Thymus (tissue), 11 donors: ENCODE results near the gene CSF1. TPM values are rescaled to one million over a fixed set of nuclear protein-coding genes. Genes with fewer than 3 reads are reported as not detected.

ENCODE experiments used
- DNase-seq, 9 donors: peaks; one replicate each; pipeline ENCODE4 v3.0.0-alpha.2; 2013; ENCODE audit warnings: low spot score in 9 of 9, low read depth in 6 of 9, missing footprints in 1 of 9
- H3K27ac ChIP-seq, 2 donors: one replicate each; pipeline ENCODE4 v1.5.1; 2013; ENCODE audit warnings: control low read depth in 1 of 2, low read depth in 1 of 2, low read length in 1 of 2, mild to moderate bottlenecking in 1 of 2, moderate library complexity in 1 of 2
- H3K27me3 ChIP-seq, 2 donors: one replicate each; pipeline ENCODE4 v1.5.1; 2013; ENCODE audit warnings: low read length in 1 of 2; ENCODE audit not compliant: control insufficient read depth in 2 of 2, insufficient read depth in 1 of 2
- H3K36me3 ChIP-seq, 2 donors: one replicate each; pipeline ENCODE4 v1.5.1; 2013; ENCODE audit warnings: low read length in 1 of 2, mild to moderate bottlenecking in 1 of 2, moderate library complexity in 1 of 2; ENCODE audit not compliant: control insufficient read depth in 2 of 2, insufficient read depth in 2 of 2
- H3K4me1 ChIP-seq, 2 donors: one replicate each; pipeline ENCODE4 v1.5.1; 2013; ENCODE audit warnings: low read length in 2 of 2; ENCODE audit not compliant: control insufficient read depth in 2 of 2, insufficient read depth in 2 of 2
- H3K4me3 ChIP-seq, 2 donors: one replicate each; pipeline ENCODE4 v1.5.1; 2013; ENCODE audit warnings: low read length in 2 of 2, control low read depth in 1 of 2, mild to moderate bottlenecking in 1 of 2
- H3K9me3 ChIP-seq, 2 donors: one replicate each; pipeline ENCODE4 v1.5.1; 2013; ENCODE audit warnings: low read length in 1 of 2, mild to moderate bottlenecking in 1 of 2; ENCODE audit not compliant: control insufficient read depth in 2 of 2, insufficient read depth in 1 of 2
- WGBS: extraction: QIAGEN DNeasy Blood & Tissue Kit; methylation state at CpG from one replicate; pipeline ENCODE4 v1.1.7; 2013; 5-methylcytosine and 5-hydroxymethylcytosine counted together
- polyA plus RNA-seq: library from polyadenylated mRNA; stranded (reverse); fragments of 200-250 nt; gene quantifications from one replicate; pipeline ENCODE4 v1.2.3, GENCODE V29; 2013
- total RNA-seq: library from RNA; stranded (reverse); fragments of 120-200 nt; gene quantifications from one replicate; pipeline ENCODE4 v1.2.4, GENCODE V29; 2013
- donor health status: healthy.

CSF1 gene
- total and polyA plus RNA-seq, 2 donors: 5.6 to 11.1 TPM

GRCh38 chr1:109880971-109881894 is 29.4 kb upstream of the CSF1 start:
- DNase-seq: no peak
- Histone ChIP-seq H3K36me3 (no peaks in the 10 kb centered on the region), H3K9me3 (no peaks in the 10 kb centered on the region), H3K4me1 (peaks cover 0 to 31% of the 10 kb centered on the region in 2 donors), H3K4me3 (no peak overlapping the region), H3K27me3 (no peaks in the 10 kb centered on the region), H3K27ac (no peak overlapping the region)
- WGBS: 91% methylated on average over 20 of the region's 20 CpGs

DNA sequence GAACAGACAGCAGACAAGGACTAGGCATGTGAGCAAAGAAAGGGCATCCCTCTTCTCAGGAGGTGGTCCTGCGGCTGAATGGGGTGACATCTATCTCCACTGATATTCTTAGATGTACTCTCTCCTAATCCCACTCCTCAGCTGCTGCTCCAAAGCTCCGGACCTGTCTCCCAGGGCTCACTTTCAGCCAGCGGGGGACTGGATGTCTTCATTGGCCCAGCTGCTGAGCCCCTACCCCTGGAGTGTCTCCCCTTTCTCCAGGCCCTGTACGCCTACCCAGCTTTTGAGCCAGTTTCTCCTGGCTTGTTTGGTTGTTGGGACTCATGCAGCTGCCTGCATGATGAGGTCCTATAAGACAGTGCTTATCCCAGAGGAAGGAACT is 28.8 kb upstream of the CSF1 start:
- H3K4me1 ChIP-seq: peaks cover 0 to 29% of the 10 kb centered on the region in 2 donors
- no peaks in the 10 kb centered on the region for H3K9me3 ChIP-seq
- H3K27me3 ChIP-seq: no peaks in the 10 kb centered on the region
- 97% methylated on average over 4 of the region's 4 CpGs for WGBS
- DNase-seq: no peak
- H3K4me3 ChIP-seq: no peak overlapping the region
- no peaks in the 10 kb centered on the region for H3K36me3 ChIP-seq
- no peak overlapping the region for H3K27ac ChIP-seq

- no peak overlapping the region for H3K4me3 ChIP-seq
- WGBS: 94% methylated on average over 15 of the region's 15 CpGs
- H3K4me1 ChIP-seq: peaks cover 0 to 24% of the 10 kb centered on the region in 2 donors
- H3K27ac ChIP-seq: no peak overlapping the region
- H3K36me3 ChIP-seq: no peaks in the 10 kb centered on the region
- no peak for DNase-seq
- no peaks in the 10 kb centered on the region for H3K27me3 ChIP-seq
- H3K9me3 ChIP-seq: no peaks in the 10 kb centered on the region
These were observed 28.1 kb upstream of the CSF1 start for GRCh38 chr1:109882288-109883245.

GRCh38 chr1:109883248-109883955 is 27.2 kb upstream of the CSF1 start:
- Histone ChIP-seq H3K36me3 (no peaks in the 10 kb centered on the region), H3K4me3 (no peak overlapping the region), H3K27ac (no peak overlapping the region), H3K4me1 (peaks cover 0 to 24% of the 10 kb centered on the region in 2 donors), H3K9me3 (no peaks in the 10 kb centered on the region), H3K27me3 (no peaks in the 10 kb centered on the region)
- no peak for DNase-seq
- 75% methylated on average over 9 of the region's 9 CpGs for WGBS

- no peak overlapping the region for H3K4me3 ChIP-seq
- no peaks in the 10 kb centered on the region for H3K36me3 ChIP-seq
- H3K27me3 ChIP-seq: no peaks in the 10 kb centered on the region
- H3K4me1 ChIP-seq: peaks cover 0 to 24% of the 10 kb centered on the region in 2 donors
- no peaks in the 10 kb centered on the region for H3K9me3 ChIP-seq
- WGBS: 91% methylated on average over 8 of the region's 8 CpGs
- no peak for DNase-seq
- no peak overlapping the region for H3K27ac ChIP-seq
These were observed 26.3 kb upstream of the CSF1 start for GRCh38 chr1:109884242-109884891.

DNA sequence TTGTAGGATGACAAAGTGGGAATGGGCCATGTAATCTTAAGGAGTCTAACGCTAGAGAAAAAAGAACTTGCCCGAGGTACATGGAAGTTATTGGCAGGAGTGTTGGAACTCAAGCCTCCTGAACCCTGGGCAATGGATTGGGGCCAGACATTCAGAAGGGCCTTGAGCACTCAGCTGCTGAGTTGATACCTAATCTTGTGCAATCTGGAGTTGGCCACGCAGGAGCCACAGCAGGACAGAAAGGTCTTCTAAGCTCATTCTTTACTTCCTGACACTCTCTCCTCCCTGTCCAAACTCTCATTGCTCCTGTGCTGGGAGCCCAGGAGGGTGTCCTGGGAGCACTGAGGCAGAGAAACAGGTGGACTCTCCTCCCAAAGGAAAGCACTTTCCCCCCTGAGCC is 25.1 kb upstream of the CSF1 start:
- Histone ChIP-seq H3K4me3 (no peak overlapping the region), H3K27ac (no peak overlapping the region), H3K9me3 (no peaks in the 10 kb centered on the region), H3K27me3 (no peaks in the 10 kb centered on the region), H3K36me3 (no peaks in the 10 kb centered on the region), H3K4me1 (peaks cover 0 to 24% of the 10 kb centered on the region in 2 donors)
- WGBS: 96% methylated on average over 3 of the region's 3 CpGs
- no peak for DNase-seq

- Histone ChIP-seq H3K4me1 (peaks cover 0 to 17% of the 10 kb centered on the region in 2 donors), H3K9me3 (no peaks in the 10 kb centered on the region), H3K4me3 (no peak overlapping the region), H3K27me3 (no peaks in the 10 kb centered on the region), H3K36me3 (no peaks in the 10 kb centered on the region), H3K27ac (no peak overlapping the region)
- DNase-seq: no peak
- WGBS: 45% methylated on average over 5 of the region's 5 CpGs
These were observed 23.8 kb upstream of the CSF1 start for GRCh38 chr1:109886827-109887226.

GRCh38 chr1:109887271-109887670 is 23.4 kb upstream of the CSF1 start:
- H3K4me3 ChIP-seq: no peak overlapping the region
- H3K4me1 ChIP-seq: peaks cover 0 to 22% of the 10 kb centered on the region in 2 donors
- no peak overlapping the region for H3K27ac ChIP-seq
- no peak for DNase-seq
- H3K27me3 ChIP-seq: no peaks in the 10 kb centered on the region
- H3K9me3 ChIP-seq: no peaks in the 10 kb centered on the region
- 84% methylated on average over 8 of the region's 8 CpGs for WGBS
- H3K36me3 ChIP-seq: no peaks in the 10 kb centered on the region
